NCI-H128 (cell line): ENCODE measurements around the gene BCL2L1.
A peak's percentile ranks its signal among the peaks of the same experiment; 100 is the strongest.

ENCODE experiments used
- DNase-seq: peaks from one replicate; lab custom pipeline; 2025; ENCODE audit not compliant: unreplicated experiment; lab: John Stamatoyannopoulos, UW

The BCL2L1 gene

DNA sequence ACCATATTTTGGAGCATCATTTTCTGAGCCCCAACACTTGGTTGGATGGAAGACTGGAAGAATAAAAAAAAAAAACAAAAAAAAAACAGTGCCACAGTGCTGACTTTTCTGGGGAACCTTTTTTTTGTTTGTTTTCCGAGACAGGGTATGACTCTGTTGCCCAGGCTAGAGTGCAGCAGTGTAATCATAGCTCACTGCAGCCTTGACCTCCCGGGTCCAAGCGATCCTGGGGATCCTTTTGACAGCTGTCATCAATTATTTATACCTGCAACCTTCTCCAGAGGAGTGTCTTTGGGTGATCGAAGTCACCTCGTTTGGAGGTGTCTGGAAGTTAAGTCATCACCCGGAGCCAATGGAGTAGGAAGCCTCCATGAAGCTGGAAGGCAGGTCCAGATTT, 8.7 kb upstream of the BCL2L1 start:
- DNase-seq: no peak

DNA sequence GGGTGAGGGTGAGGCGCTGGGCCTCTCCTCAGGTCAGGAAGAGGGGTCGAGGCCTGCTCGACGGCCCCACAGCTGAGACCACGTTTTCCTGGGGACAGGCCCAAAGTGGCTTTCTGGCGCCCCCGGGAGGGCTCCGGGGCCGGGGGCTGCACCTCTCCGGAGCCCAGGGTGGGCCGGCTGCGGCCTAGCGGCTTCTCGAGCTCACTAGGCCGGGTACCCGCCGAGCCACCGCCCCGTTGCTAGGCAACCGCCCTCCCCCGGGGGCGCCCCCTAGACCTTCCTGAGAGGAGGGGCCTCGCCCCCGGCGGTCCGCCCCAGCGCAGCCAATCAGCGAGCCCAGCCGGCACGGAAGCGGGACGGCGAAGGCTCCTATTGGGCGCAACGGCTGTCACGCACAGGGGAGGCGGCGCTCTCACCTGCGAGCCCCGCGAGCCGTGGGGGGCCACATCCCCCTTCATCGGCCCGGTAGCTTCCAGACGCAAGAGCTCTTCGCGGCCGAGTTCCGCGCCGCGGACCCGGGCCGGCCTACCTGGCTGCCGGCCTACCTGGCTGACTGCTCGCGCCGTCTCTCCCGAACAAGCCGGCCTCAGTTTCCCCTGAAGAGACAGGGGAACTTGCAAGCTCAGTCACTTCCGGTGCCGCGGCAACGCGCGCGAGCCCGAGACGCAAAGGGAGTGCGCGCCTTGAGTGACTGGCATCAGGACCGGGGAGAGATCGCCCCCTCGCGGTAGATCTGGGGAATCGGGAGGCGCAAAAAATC, 831 bp upstream of the BCL2L1 start:
- DNase-seq: peak; percentile 96

DNA sequence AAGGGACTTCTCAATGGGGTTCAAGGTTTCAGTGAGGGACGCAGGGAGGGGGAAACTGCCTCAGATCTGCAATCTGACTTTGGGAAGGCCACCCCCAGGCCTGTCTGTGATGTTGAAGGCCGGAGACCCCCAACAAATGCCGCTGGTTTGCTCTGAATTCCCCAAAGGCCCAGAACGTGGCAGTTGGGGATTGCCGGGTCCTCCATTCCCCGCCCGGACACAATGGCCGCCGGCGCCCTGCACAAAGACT, 326 bp upstream of the BCL2L1 start:
- DNase-seq: no peak

DNA sequence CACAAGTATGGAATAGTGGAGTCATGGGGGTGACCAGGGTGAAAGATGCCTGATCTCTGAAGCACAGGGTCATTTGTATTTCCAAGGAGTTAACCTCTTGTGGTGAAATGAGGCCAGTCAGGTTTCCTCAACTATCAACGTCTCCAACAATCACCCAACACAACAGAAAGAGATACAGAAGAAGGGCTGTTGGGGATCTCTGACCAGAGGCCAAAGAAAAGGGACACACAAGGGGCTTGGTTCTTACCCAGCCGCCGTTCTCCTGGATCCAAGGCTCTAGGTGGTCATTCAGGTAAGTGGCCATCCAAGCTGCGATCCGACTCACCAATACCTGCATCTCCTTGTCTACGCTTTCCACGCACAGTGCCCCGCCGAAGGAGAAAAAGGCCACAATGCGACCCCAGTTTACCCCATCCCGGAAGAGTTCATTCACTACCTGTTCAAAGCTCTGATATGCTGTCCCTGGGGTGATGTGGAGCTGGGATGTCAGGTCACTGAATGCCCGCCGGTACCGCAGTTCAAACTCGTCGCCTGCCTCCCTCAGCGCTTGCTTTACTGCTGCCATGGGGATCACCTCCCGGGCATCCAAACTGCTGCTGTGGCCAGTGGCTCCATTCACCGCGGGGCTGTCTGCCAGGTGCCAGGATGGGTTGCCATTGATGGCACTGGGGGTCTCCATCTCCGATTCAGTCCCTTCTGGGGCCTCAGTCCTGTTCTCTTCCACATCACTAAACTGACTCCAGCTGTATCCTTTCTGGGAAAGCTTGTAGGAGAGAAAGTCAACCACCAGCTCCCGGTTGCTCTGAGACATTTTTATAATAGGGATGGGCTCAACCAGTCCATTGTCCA, 1.0 kb downstream of the BCL2L1 start:
- DNase-seq: no peak

DNA sequence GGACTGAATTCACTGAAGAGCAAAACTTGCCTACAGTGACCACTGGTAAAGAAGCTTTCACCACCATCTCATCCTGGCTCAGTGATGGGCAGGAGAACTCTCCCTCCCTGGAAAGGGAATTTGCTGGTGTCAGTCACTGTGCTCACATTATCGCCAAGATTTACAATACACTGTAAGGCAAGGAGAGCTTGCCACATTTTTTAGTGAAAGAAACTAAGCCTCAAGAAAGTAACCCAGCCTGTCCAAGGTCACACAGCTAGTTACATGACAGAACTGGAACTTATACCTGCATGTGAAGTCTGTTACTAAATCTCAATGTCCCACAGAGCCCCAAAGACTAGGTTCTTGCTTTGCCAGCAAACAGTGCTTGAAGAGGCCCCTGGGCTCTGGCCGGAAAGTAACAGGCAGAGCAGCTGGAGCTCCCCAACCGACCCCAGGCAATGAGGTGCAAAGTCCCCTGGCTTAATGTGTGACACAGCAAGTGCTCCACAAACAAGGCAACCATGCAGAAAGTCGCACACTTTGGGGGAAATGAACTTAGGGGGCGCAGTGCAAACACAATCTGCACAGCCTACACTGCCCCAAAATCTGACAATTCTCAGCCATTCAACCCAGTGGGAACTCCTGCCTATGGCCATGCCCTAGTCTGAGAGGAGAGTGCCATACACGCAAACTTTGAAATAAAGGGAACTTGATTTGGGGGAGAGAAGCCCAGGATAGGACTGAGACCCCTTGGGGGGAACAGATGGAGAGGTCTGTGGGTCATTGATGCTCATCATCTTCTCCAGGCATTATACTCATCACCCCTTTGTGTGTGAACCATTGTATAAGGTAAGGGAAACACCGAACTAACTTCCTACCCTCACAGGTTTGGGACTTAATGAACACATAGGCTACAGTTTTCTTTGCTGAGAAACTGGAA, 1.9 kb downstream of the BCL2L1 start:
- DNase-seq: no peak

DNA sequence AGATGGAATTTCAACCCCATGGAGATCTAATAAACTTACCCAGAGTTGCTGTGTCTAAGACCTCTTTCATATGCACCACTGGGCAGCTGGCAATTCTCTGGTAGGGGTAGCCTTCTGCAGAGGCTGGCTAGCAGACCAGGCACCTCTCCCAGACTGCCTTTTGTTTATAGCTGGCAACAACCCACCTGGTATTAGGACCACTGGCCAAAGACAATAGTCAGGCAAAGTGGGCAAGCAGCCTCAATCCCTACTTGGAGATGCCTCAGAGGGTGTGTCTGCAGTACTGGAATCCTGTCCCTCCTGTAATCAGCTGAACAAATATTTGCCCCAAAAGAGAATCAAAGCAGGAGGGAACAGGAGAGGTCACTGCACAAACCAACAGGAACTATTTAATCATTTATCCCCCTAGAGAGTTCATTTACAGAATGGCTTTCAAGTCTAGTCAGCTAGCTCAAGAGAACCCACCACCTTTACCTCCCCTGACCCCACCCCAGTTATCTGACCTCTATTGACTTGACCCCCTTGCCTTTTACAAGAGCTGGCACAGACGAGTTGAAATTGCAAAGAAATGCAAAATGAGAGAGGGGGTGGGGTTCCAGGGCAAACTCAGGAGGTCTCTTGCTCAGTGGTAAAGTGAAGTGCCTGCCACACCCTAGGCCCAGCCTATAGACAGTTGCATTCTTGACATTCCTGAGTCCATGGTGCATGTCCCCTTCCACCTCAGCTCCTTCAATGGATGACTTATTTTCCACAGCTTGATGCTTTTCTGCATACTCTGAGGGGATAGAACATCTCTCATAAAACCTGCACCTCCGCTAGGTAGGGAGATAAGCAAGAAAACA, 2.8 kb downstream of the BCL2L1 start:
- DNase-seq: no peak

DNA sequence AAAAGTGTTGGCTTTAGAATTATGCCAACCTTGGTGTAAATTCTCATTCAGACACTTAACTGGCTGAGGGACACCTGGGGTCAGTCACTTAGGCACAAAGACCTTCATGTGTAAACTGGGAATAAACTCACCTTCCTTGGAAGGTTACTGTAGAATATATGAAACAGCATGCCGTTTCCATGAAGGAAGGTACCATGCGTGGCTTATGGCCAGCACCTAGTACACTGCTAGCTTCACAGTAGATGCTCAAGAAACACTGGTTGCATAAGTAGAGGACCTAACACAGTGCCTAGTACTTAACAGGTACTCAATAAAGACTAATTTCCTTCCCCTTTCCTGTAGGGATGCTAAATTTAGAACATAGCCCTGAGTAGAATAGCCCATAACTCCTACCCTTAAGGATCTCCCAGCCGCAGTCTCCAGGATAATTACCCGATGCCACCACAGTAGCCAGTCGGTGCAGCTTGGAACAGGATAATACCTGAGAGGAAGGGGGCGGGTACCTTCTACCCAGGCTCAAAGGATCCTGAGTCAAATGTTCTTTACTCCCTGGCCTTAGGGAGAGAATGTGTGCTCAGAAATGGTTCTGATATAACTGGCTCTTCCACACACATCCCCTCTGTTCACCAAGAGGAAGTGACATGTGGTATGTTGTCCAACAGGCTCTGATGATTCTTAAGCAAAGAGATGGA, 3.6 kb downstream of the BCL2L1 start:
- DNase-seq: no peak

DNA sequence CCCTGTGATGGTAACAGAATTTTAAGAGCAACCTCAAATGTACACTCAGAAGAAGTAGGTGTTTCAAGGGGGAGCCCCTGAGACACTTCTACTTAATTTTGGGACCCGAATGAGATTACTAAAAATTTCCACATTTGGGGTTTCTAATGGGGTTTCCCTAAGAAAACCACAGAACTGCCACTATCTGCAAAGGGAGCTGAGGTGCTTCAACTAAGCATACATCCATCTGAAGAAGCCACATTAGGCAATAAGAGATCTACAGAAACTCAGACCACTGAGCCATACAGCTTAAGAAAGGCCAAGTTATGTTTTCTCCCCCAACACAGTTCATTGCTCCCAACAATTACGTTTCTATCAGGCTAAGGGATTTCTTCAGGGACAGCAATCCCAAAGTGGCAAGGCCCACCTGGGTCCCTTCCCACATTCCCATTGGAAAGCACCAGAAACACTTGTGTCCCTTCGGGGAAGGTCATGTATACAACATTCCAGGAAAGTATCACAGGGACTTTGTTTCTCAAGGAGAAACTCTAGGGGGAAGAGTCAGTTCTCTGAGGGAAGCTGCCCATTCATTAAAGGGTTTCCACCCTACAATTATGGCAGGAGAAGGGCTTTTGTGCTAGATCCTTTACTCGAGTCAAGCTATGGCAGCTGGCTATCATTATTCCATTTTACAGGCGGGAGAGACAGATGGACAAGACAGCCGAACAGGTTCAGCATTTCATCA, 5.0 kb downstream of the BCL2L1 start:
- DNase-seq: no peak

DNA sequence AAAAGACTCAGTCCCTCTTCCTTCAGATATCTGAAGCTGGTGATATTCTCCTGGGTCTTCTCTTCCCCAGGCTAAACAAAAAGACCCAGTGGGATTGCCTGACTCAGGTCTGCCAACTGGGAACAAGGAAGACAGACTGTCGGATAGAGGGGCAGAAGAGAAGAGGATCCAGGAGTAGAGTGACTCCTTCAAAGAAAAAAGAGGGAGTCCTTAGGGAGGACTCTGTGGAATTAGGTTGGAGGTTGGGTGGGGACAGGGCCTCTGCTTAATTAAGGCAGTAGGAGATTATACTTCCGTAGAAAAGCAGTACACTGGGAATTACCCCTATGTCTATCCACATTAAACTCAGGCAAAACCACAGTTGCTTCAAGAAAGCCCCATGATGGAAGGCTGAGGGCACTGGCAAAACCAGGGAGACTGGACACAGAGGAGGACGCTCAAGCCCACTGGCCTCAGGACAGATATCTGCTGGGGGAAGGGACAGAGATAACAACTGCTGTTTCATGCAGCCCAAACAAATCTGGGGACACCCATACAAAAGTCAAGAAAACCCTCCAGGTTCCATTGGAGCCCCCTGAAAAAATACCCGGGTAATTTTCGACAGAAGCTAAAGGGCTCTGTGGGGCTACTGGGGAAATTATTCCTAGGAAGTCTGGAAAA, 5.7 kb downstream of the BCL2L1 start:
- DNase-seq: no peak

DNA sequence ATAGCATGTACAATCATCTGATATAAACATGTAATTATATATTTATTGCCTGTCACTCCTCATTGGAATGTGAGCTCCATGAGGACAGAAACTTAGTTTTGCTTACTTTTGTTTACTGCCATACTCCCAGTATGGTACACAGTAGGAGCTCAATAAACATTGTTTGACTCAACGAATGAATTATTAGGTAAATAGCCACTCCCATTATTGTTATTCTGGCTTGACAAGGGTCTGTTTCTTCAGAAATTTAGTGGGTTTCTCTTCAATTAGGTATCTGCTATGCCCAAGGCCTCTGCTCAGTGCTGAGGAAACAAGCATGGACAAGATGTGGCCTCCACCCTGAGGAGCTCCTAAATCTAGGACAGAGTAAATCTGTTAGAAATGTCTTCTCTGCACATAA, 6.3 kb downstream of the BCL2L1 start:
- DNase-seq: no peak

DNA sequence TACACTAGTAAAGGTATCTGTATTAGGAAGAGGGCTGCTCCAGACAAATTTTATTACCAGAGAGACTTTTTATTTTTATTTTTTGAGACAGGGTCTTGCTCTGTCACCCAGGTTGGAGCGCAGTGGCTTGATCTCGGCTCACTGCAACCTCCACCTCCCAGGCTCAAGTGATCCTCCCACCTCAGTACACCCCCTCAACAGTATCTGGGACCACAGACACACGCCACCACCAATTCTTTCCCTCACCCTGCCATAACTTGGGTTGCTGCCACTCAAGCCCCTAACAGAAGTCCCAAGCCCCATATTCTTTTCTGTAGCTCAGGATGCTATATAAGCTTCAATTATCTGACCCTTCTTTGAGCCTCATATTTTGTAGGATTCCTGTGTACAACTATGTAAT, 6.9 kb downstream of the BCL2L1 start:
- no peak for DNase-seq

DNA sequence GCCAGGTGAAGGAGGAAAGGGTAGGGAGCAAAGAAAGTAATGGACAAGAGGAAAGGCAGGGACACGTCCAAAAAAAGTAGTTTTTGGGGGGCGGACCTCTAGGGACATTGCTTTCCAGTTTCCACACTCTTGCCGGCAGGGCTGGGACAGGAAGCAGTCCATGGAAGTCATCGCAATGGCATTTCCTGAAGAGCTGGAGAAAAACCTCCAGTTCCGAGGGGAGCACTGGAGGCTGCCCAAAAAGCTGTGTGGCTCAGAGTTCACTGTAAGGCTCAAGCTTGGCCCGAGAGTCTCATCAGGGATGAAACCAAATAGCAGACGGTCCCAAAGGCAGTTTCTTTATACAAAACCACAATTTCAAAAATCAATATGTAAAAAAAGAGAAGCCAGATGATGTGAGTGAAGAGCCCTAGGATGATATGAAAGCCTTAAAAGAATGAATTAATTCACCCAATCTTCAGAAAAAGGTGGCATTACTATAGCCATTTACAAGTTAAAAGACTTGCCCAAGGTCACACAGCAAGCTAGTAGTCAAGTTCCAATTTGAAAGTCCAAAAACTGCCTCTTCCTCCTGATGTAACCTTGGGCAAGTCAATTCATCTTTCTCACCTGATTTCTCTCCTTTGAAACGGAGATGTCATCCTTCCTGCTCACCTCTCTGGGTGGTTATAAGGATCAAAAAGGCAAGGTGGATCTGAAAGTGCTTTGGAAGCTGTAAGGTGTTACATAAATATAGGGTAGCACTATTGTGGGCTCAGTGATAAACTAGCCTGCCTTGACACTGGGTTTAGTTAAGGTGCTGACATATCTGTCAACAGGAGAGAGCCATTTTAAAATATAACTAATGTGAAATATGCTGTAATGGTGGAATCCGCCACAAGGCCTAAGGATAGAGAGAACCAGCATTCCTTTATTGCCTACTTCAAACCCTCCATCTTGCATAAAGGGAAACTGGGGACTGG, 9.1 kb downstream of the BCL2L1 start:
- DNase-seq: no peak

DNA sequence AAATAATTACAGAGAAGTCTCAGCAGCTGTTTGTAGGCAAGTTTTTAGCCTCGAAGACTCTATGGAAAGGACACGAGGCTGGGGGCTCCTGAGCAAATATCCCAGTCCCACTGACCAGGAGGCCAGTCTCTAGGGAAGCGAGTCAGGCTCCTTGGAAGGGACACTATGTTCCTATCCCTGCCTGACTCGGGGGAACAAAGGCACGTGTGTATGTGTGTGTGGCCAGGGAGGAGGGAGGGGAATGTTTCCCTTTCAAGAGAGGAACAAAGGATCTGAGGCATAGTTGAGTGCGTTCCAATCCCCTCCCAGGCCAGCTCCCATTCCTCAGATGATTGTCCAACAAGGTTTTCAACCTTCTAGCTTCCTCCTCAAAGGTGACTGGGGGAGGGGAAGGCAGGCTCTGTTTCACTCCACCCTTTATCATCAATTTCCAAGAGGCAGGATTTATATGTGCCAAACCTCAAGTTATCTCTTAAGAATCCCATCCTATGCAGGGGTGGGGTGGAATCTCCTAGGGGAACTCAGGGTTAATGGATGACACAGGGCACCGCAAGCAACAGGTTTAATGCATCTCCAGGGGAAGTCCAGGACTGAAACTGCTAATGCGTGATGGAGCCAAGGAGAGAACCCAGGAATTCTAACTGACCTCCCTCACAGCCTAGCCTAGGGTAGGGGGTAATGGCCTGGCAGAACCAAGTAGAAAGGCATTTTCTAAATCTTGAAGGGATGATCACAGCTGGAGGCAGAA, 9.9 kb downstream of the BCL2L1 start:
- no peak for DNase-seq

DNA sequence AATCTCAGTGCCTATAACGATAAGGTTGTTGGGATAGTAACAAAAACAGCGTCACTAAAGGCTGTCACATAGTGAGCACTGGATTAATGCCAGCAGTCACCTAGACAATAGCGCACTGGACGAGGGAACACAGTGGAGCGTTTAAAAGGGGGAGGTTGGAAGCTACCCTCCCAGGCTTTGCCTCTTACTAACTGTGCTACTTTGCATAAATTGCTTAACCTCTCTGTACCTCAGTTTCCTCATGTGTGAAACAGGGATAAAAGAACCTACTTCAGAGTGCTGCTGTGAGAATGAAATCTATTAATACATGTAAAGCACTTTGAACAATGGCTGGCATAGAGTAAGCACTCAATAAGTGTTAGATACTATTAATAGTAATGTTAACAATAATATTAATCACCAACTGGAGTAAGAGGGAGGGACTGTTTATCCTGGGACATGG, 10.5 kb downstream of the BCL2L1 start:
- DNase-seq: peak; percentile 27

DNA sequence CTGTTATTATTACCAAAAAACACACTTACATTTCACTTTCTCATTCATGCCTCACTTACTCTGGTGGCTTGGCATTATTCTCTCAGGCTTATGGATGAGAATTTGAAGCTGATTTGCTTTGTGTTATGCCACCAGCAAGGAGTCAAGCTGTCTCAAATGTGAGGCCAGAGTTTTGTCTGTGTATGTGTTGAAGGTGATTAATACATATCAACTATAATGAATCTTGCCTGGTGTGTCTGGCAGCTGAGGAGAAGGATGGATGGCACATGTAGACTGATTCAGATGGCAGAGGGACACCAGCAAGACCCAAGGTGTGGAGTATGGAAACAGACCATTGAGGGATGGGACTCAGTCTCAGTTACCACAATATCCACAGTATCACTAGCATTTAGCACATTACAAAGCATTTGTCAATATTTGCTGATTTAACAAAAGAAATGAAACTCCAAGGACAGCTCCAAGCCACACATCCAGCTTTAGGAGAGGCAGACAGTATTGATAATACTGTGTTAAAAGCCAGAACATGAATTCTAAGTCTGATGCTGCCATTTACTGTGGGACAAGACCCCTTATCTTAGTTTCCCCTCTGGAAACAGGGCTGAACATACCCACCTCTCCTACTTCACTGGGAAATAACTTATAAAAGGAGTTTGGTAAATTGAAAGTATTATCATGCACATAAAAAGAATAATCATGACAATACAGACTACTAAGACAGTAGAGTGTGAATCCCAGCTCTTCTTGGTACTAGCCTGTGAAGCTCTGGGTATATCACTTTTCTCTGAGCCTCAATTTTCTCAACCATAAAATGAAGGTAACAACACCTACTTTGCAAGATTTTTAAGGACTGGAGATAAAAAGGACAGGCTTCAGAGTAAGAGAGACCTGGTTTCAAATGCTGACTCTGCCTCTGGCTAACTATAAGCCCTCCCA, 11.2 kb downstream of the BCL2L1 start:
- no peak for DNase-seq
